HCT116 (cell line): ENCODE data around the gene SPNS1. TPM values are rescaled to one million over a fixed set of nuclear protein-coding genes. Genes with fewer than 3 reads are reported as not detected.

Source experiments
- ATAC-seq: fragments of 200-7000 bp; cut with Tn5 transposase; 2 replicates; pipeline ENCODE4 v1.9.1; 2020; ENCODE audit warnings: mild to moderate bottlenecking, moderate library complexity
- BruUV-seq: library from RNA; stranded (reverse); fragments of 400-500 nt; replicated peaks from 2 replicates; lab custom pipeline; 2021; lab: Mats Ljungman, UMichigan
- CTCF ChIA-PET: fragments of 300-600 bp; sonication (Branson Sonifier 250); formaldehyde crosslinking; loops from one replicate; lab custom pipeline; 2021; ENCODE audit warnings: antibody characterized with exemption; lab: Charles Lee
- POLR2A ChIA-PET: fragments of 300-600, 350-600 bp; sonication (Branson Sonifier 250); formaldehyde crosslinking; loops from one replicate; lab custom pipeline; 2021; ENCODE audit warnings: antibody characterized with exemption; lab: Charles Lee
- RAD21 ChIA-PET, 2 experiments: fragments of 300-600 bp; sonication (Branson Sonifier 250); formaldehyde crosslinking; loops; one replicate each; lab custom pipeline; 2023; ENCODE audit warnings: low total read pairs in 2 of 2; ENCODE audit not compliant: uncharacterized antibody in 2 of 2, unreplicated experiment in 2 of 2, low non-redundant PET in 1 of 2; lab: Charles Lee
- DNase-seq: peaks from one replicate; pipeline ENCODE4 v3.0.0-alpha.2; 2010; ENCODE audit warnings: low read depth, low spot score
- H2AFZ ChIP-seq: fragments of 200-600 bp; shearing (Covaris generic), sonication (generic); 2 replicates; pipeline ENCODE4 v1.6.1; 2017; ENCODE audit warnings: low read depth, mixed run types, mixed read lengths, antibody characterized with exemption, low read length; ENCODE audit not compliant: poor library complexity, severe bottlenecking
- H3K27ac ChIP-seq: 2 replicates; pipeline ENCODE4 v1.5.1; 2012; ENCODE audit warnings: low read depth, low read length
- H3K27me3 ChIP-seq: fragments of 200-600 bp; sonication (generic); 2 replicates; pipeline ENCODE4 v1.6.1; 2016; ENCODE audit warnings: mixed run types, low read length, mixed read lengths; ENCODE audit not compliant: insufficient read depth
- H3K36me3 ChIP-seq, 2 experiments: fragments of 200-500 bp in 1 of 2; fragments of 200-600 bp in 1 of 2; sonication (Bioruptor generic) in 1 of 2; sonication (generic) in 1 of 2; 2 replicates each; pipeline versions ENCODE4 v1.5.1 to v1.6.1; 2014 to 2016; ENCODE audit warnings: low read length in 2 of 2, inconsistent platforms in 1 of 2, mixed read lengths in 1 of 2, mixed run types in 1 of 2; ENCODE audit not compliant: insufficient read depth in 2 of 2, control insufficient read depth in 1 of 2
- H3K4me1 ChIP-seq, 2 experiments: fragments of 200-600 bp in 1 of 2; sonication (generic) in 1 of 2; 2 replicates each; pipeline versions ENCODE4 v1.5.1 to v1.6.1; 2012 to 2017; ENCODE audit warnings: low read length in 2 of 2, inconsistent platforms in 1 of 2, mild to moderate bottlenecking in 1 of 2, mixed read lengths in 1 of 2, mixed run types in 1 of 2, moderate library complexity in 1 of 2; ENCODE audit not compliant: insufficient read depth in 2 of 2, control insufficient read depth in 1 of 2
- H3K4me2 ChIP-seq: fragments of 200-600 bp; sonication (generic); 2 replicates; pipeline ENCODE4 v1.6.1; 2017; ENCODE audit warnings: mixed run types, low read length, mixed read lengths
- H3K4me3 ChIP-seq, 2 experiments: fragments of 200-600 bp in 1 of 2; sonication (generic) in 1 of 2; replicated peaks in 1 of 2; 2 replicates each; pipeline ENCODE4 v1.5.1; 2011 to 2016; ENCODE audit warnings: low read length in 2 of 2, control low read depth in 1 of 2, low read depth in 1 of 2, mild to moderate bottlenecking in 1 of 2, mixed read lengths in 1 of 2, mixed run types in 1 of 2
- H3K79me2 ChIP-seq: fragments of 200-600 bp; sonication (generic); 2 replicates; pipeline ENCODE4 v1.6.1; 2017; ENCODE audit warnings: mild to moderate bottlenecking, mixed run types, low read length, moderate library complexity, mixed read lengths; ENCODE audit not compliant: insufficient read depth
- H3K9ac ChIP-seq: fragments of 200-600 bp; sonication (generic); 2 replicates; pipeline ENCODE4 v1.6.1; 2016; ENCODE audit warnings: low read length, mixed read lengths
- H3K9me2 ChIP-seq: fragments of 200-600 bp; sonication (generic), shearing (Covaris generic); 2 replicates; pipeline ENCODE4 v1.6.1; 2017; ENCODE audit warnings: mixed run types, mild to moderate bottlenecking, moderate library complexity; ENCODE audit not compliant: insufficient read depth
- H3K9me3 ChIP-seq, 2 experiments: fragments of 200-500 bp in 1 of 2; fragments of 200-600 bp in 1 of 2; sonication (Bioruptor generic) in 1 of 2; sonication (generic) in 1 of 2; 2 replicates each; pipeline ENCODE4 v1.6.1; 2014 to 2017; ENCODE audit warnings: low read length in 2 of 2, mixed read lengths in 2 of 2, inconsistent platforms in 1 of 2, low read depth in 1 of 2, mild to moderate bottlenecking in 1 of 2, mixed run types in 1 of 2, moderate library complexity in 1 of 2; ENCODE audit not compliant: control insufficient read depth in 1 of 2, insufficient read depth in 1 of 2
- H4K20me1 ChIP-seq: fragments of 200-600 bp; sonication (generic), shearing (Covaris generic); 2 replicates; pipeline ENCODE4 v1.6.1; 2017; ENCODE audit warnings: mixed run types, mild to moderate bottlenecking, moderate library complexity; ENCODE audit not compliant: insufficient read depth
- EGR1 ChIP-seq: IDR thresholded peaks from 2 replicates; pipeline ENCODE4 v1.6.1; 2012; ENCODE audit warnings: low read depth
- EZH2phosphoT487 ChIP-seq: fragments of 200-600 bp; IDR thresholded peaks from 2 replicates; pipeline ENCODE4 v1.6.1; 2018; ENCODE audit warnings: antibody characterized with exemption, borderline replicate concordance
- FOSL1 ChIP-seq: IDR thresholded peaks from 2 replicates; pipeline ENCODE4 v1.6.1; 2012; ENCODE audit warnings: low read depth
- MAX ChIP-seq: IDR thresholded peaks from 2 replicates; pipeline ENCODE4 v1.6.1; 2012
- RAD21 ChIP-seq: IDR thresholded peaks from 2 replicates; pipeline ENCODE4 v1.6.1; 2012; ENCODE audit warnings: low read depth, mild to moderate bottlenecking
- REST ChIP-seq: IDR thresholded peaks from 2 replicates; pipeline ENCODE4 v1.6.1; 2012; ENCODE audit warnings: low read depth
- SIN3A ChIP-seq: IDR thresholded peaks from 2 replicates; pipeline ENCODE4 v1.6.1; 2012; ENCODE audit warnings: low read depth
- SP1 ChIP-seq: IDR thresholded peaks from 2 replicates; pipeline ENCODE4 v1.6.1; 2012; ENCODE audit warnings: low read depth
- SRF ChIP-seq: IDR thresholded peaks from 2 replicates; pipeline ENCODE4 v1.6.1; 2012; ENCODE audit warnings: low read depth
- ZNF274 ChIP-seq: fragments of 200-500 bp; sonication (Bioruptor generic); IDR thresholded peaks from 2 replicates; pipeline ENCODE4 v1.6.1; 2014; ENCODE audit warnings: mild to moderate bottlenecking, low read depth, low read length, inconsistent platforms
- intact Hi-C: fragments of 100-400 bp; cut with micrococcal nuclease; formaldehyde crosslinking; loops from 2 replicates; pipeline ENCODE4 v1.10.0; 2022
- total RNA-seq: library from RNA; stranded (reverse); gene quantifications from one replicate; pipeline ENCODE4 v1.2.1, GENCODE V29; 2021; ENCODE audit not compliant: unreplicated experiment

Gene SPNS1
- total RNA-seq, 1 experiment from 2014 or later: 32.3 TPM

- Histone ChIP-seq H3K27me3 (no peaks in the 10 kb centered on the region), H3K4me1 (no peaks in the 10 kb centered on the region), H3K36me3 (no peaks in the 10 kb centered on the region), H3K4me3 (no peak overlapping the region), H3K9me2 (no peaks in the 10 kb centered on the region), H2AFZ (no peak overlapping the region), H4K20me1 (no peaks in the 10 kb centered on the region), H3K9me3 (no peaks in the 10 kb centered on the region), H3K9ac (no peak overlapping the region), H3K27ac (no peak overlapping the region), H3K4me2 (no peak overlapping the region), H3K79me2 (no peaks in the 10 kb centered on the region)
- TF ChIP-seq RAD21: no peak
- TF ChIP-seq MAX: no peak
- TF ChIP-seq EZH2phosphoT487: no peak
- no peak for TF ChIP-seq FOSL1
- TF ChIP-seq SRF: no peak
- TF ChIP-seq ZNF274: no peak
- no peak for TF ChIP-seq SIN3A
- DNase-seq (no peak), ATAC-seq (no peak)
- intact Hi-C loops: no loop called here
- ChIA-PET CTCF (no interaction called here), RAD21 (no interaction called here), POLR2A (no interaction called here)
- no TSS peak for BruUV-seq
Observed at GRCh38 chr16:29014561-29015069, 40.0 kb downstream of the SPNS1 start.

GRCh38 chr16:29022196-29022595 lies 47.6 kb downstream of the SPNS1 start:
- peaks cover 7 to 10% of the 10 kb centered on the region in 2 experiments for H3K4me1 ChIP-seq
- no peak for ATAC-seq
- no peaks in the 10 kb centered on the region for H3K79me2 ChIP-seq
- H2AFZ ChIP-seq: no peak overlapping the region
- no peaks in the 10 kb centered on the region for H3K36me3 ChIP-seq
- H3K4me2 ChIP-seq: no peak overlapping the region
- RAD21 ChIA-PET: no interaction called here
- no peak overlapping the region for H3K4me3 ChIP-seq
- H3K9ac ChIP-seq: no peak overlapping the region
- intact Hi-C loops: no loop called here
- CTCF ChIA-PET: no interaction called here
- DNase-seq: no peak
- POLR2A ChIA-PET: no interaction called here
- H3K9me3 ChIP-seq: no peaks in the 10 kb centered on the region
- no peak overlapping the region for H3K27ac ChIP-seq
- no peaks in the 10 kb centered on the region for H3K9me2 ChIP-seq
- no peaks in the 10 kb centered on the region for H3K27me3 ChIP-seq
- no peak for TF ChIP-seq REST
- TF ChIP-seq SP1: no peak
- TF ChIP-seq EGR1: no peak
- BruUV-seq: no TSS peak
- H4K20me1 ChIP-seq: no peaks in the 10 kb centered on the region
